K562 (cell line): ENCODE data around the gene BCAN.

Experiments used
- BRCA1 ChIP-seq, 2 experiments: fragments of 450-650 bp in 1 of 2; sonication (generic) in 1 of 2; formaldehyde crosslinking in 1 of 2; IDR thresholded peaks; 2 replicates each; pipeline versions ENCODE4 v1.5.0 to v1.6.1; 2017 to 2020; ENCODE audit warnings: mild to moderate bottlenecking in 1 of 2, missing genetic modification reagents in 1 of 2
- CBX5 ChIP-seq: IDR thresholded peaks from 2 replicates; pipeline ENCODE4 v1.6.1; 2014; ENCODE audit warnings: low read depth, borderline replicate concordance
- CREB1 ChIP-seq, 2 experiments: sonication (generic) in 1 of 2; formaldehyde crosslinking in 1 of 2; IDR thresholded peaks; 2 replicates each; pipeline versions ENCODE4 v1.6.1 to v1.8.0; 2012 to 2022; ENCODE audit warnings: inconsistent platforms in 1 of 2, mild to moderate bottlenecking in 1 of 2, missing genetic modification reagents in 1 of 2, moderate library complexity in 1 of 2
- NR4A1 ChIP-seq, 2 experiments: fragments of 250-450 bp in 1 of 2; fragments of 450-650 bp in 1 of 2; sonication (Bioruptor Pico) in 1 of 2; IDR thresholded peaks; 2 replicates each; pipeline versions ENCODE4 v1.4.0 to v1.6.1; 2016 to 2020; ENCODE audit warnings: mild to moderate bottlenecking in 2 of 2, missing compliant biosample characterization in 1 of 2, missing genetic modification characterization in 1 of 2, moderate library complexity in 1 of 2
- POLR2AphosphoS2 ChIP-seq: IDR thresholded peaks from 2 replicates; pipeline ENCODE4 v1.6.1; 2012; ENCODE audit warnings: low read length, improper control_type of control experiment
- POLR2AphosphoS5 ChIP-seq: IDR thresholded peaks from 2 replicates; pipeline ENCODE4 v1.6.1; 2011; ENCODE audit warnings: mild to moderate bottlenecking, low read depth, low read length, moderate library complexity; ENCODE audit not compliant: control insufficient read depth, insufficient read depth
- RBBP5 ChIP-seq: fragments of 200-600 bp; sonication (generic); IDR thresholded peaks from 2 replicates; pipeline ENCODE4 v1.6.1; 2012; ENCODE audit warnings: borderline replicate concordance, mild to moderate bottlenecking, low read length, control low read depth, inconsistent platforms; ENCODE audit not compliant: insufficient read depth, poor library complexity, severe bottlenecking
- TEAD4 ChIP-seq, 2 experiments: sonication (generic) in 1 of 2; formaldehyde crosslinking in 1 of 2; IDR thresholded peaks; 2 replicates each; pipeline versions ENCODE4 v1.6.1 to v1.8.0; 2012 to 2022; ENCODE audit warnings: borderline replicate concordance in 1 of 2, inconsistent platforms in 1 of 2, low read length in 1 of 2, mild to moderate bottlenecking in 1 of 2, missing genetic modification reagents in 1 of 2
- ZBTB7A ChIP-seq: IDR thresholded peaks from 2 replicates; pipeline ENCODE4 v1.6.1; 2011; ENCODE audit warnings: low read depth, mild to moderate bottlenecking, low read length, moderate library complexity, borderline replicate concordance; ENCODE audit not compliant: control insufficient read depth
- ZNF165 ChIP-seq: fragments of 250-450 bp; sonication (Bioruptor Pico); IDR thresholded peaks from 2 replicates; pipeline ENCODE4 v1.4.0; 2020; ENCODE audit warnings: borderline replicate concordance
- TF ChIP-seq, protein P1 (sequence below), 2 experiments: fragments of 450-650 bp; formaldehyde crosslinking in 1 of 2; IDR thresholded peaks; 2 replicates each; pipeline versions ENCODE4 v1.4.0 to v1.6.1; 2014 to 2020; ENCODE audit warnings: mild to moderate bottlenecking in 2 of 2, borderline replicate concordance in 1 of 2, low read depth in 1 of 2
- TF ChIP-seq, protein P2 (sequence below), 2 experiments: IDR thresholded peaks in 1 of 2; conservative IDR thresholded peaks in 1 of 2; 2 replicates each; pipeline ENCODE4 v1.6.1; 2016; ENCODE audit warnings: low read depth in 2 of 2, mild to moderate bottlenecking in 1 of 2, missing compliant biosample characterization in 1 of 2, missing genetic modification characterization in 1 of 2, moderate library complexity in 1 of 2
- TF ChIP-seq, protein P3 (sequence below): sonication (generic); formaldehyde crosslinking; IDR thresholded peaks from 2 replicates; pipeline ENCODE4 v1.8.1; 2023; ENCODE audit warnings: mild to moderate bottlenecking, missing genetic modification reagents
- TF ChIP-seq, protein P4 (sequence below): sonication (generic); formaldehyde crosslinking; IDR thresholded peaks from 2 replicates; pipeline ENCODE4 v1.8.0; 2022; ENCODE audit warnings: missing genetic modification reagents, mild to moderate bottlenecking, borderline replicate concordance

DNA sequence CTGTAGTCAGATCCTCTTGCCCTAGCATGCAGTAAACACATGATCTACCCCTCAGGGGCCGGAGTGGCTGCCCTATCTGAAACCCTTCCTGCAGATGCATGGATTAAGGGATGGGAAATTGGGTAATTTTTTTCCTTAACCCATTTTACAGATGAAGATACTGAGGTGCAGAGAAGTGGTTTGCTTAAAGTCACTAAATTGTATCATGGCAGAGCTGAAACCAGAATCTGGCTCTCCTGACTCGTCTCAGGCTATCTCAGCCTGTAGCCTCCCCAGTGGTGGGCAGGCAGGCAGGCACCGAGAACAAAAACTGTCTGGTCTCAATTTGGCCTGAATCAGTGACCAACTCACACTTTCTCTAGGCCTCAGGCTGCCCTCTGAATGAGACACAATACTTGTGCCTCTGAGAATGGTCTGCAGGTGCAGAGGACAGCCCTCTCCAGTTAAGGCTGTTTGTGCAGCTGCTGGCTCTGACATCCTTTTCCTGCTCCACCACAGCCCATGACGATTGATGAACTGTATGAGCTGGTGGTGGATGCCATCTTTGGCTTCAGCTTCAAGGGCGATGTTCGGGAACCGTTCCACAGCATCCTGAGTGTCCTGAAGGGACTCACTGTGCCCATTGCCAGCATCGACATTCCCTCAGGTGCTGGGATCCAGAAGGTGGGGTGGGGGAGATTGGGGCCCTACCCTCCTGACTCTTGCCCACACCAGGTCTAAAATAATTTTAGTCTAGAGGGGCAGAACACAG lies 48.8 kb upstream of the BCAN start:
- TF ChIP-seq NR4A1 (CRISPR knock-in tag; IDR thresholded peaks at IDR 0.05) = no peak
- no peak for TF ChIP-seq NR4A1 (tag; IDR thresholded peaks at IDR 0.05)
- no peak for TF ChIP-seq ZBTB7A
- TF ChIP-seq, protein P1, sequence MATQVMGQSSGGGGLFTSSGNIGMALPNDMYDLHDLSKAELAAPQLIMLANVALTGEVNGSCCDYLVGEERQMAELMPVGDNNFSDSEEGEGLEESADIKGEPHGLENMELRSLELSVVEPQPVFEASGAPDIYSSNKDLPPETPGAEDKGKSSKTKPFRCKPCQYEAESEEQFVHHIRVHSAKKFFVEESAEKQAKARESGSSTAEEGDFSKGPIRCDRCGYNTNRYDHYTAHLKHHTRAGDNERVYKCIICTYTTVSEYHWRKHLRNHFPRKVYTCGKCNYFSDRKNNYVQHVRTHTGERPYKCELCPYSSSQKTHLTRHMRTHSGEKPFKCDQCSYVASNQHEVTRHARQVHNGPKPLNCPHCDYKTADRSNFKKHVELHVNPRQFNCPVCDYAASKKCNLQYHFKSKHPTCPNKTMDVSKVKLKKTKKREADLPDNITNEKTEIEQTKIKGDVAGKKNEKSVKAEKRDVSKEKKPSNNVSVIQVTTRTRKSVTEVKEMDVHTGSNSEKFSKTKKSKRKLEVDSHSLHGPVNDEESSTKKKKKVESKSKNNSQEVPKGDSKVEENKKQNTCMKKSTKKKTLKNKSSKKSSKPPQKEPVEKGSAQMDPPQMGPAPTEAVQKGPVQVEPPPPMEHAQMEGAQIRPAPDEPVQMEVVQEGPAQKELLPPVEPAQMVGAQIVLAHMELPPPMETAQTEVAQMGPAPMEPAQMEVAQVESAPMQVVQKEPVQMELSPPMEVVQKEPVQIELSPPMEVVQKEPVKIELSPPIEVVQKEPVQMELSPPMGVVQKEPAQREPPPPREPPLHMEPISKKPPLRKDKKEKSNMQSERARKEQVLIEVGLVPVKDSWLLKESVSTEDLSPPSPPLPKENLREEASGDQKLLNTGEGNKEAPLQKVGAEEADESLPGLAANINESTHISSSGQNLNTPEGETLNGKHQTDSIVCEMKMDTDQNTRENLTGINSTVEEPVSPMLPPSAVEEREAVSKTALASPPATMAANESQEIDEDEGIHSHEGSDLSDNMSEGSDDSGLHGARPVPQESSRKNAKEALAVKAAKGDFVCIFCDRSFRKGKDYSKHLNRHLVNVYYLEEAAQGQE (IDR thresholded peaks at IDR 0.05; ENCODE audit: borderline replicate concordance) = no peak
- TF ChIP-seq, protein P1 (CRISPR knock-in tag; IDR thresholded peaks at IDR 0.05; ENCODE audit: low read depth) = no peak
- TF ChIP-seq, protein P2, sequence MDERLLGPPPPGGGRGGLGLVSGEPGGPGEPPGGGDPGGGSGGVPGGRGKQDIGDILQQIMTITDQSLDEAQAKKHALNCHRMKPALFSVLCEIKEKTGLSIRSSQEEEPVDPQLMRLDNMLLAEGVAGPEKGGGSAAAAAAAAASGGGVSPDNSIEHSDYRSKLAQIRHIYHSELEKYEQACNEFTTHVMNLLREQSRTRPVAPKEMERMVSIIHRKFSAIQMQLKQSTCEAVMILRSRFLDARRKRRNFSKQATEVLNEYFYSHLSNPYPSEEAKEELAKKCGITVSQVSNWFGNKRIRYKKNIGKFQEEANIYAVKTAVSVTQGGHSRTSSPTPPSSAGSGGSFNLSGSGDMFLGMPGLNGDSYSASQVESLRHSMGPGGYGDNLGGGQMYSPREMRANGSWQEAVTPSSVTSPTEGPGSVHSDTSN (CRISPR knock-in tag; IDR thresholded peaks at IDR 0.05; ENCODE audit: low read depth) = no peak
- TF ChIP-seq, protein P2 (tag; conservative IDR thresholded peaks at IDR 0.05; ENCODE audit: low read depth) = no peak
- TF ChIP-seq RBBP5 = no peak
- no peak for TF ChIP-seq CREB1 (IDR thresholded peaks at IDR 0.05)
- no peak for TF ChIP-seq CREB1 (CRISPR knock-in tag; IDR thresholded peaks at IDR 0.05)
- TF ChIP-seq, protein P3, sequence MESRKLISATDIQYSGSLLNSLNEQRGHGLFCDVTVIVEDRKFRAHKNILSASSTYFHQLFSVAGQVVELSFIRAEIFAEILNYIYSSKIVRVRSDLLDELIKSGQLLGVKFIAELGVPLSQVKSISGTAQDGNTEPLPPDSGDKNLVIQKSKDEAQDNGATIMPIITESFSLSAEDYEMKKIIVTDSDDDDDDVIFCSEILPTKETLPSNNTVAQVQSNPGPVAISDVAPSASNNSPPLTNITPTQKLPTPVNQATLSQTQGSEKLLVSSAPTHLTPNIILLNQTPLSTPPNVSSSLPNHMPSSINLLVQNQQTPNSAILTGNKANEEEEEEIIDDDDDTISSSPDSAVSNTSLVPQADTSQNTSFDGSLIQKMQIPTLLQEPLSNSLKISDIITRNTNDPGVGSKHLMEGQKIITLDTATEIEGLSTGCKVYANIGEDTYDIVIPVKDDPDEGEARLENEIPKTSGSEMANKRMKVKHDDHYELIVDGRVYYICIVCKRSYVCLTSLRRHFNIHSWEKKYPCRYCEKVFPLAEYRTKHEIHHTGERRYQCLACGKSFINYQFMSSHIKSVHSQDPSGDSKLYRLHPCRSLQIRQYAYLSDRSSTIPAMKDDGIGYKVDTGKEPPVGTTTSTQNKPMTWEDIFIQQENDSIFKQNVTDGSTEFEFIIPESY (CRISPR knock-in tag) = no peak
- TF ChIP-seq BRCA1 (IDR thresholded peaks at IDR 0.05) = no peak
- no peak for TF ChIP-seq BRCA1 (CRISPR knock-in tag; IDR thresholded peaks at IDR 0.05)
- TF ChIP-seq TEAD4 (IDR thresholded peaks at IDR 0.05; ENCODE audit: low read length) = no peak
- no peak for TF ChIP-seq TEAD4 (CRISPR knock-in tag; IDR thresholded peaks at IDR 0.05; ENCODE audit: borderline replicate concordance)
- TF ChIP-seq, protein P4, sequence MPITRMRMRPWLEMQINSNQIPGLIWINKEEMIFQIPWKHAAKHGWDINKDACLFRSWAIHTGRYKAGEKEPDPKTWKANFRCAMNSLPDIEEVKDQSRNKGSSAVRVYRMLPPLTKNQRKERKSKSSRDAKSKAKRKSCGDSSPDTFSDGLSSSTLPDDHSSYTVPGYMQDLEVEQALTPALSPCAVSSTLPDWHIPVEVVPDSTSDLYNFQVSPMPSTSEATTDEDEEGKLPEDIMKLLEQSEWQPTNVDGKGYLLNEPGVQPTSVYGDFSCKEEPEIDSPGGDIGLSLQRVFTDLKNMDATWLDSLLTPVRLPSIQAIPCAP (CRISPR knock-in tag) = no peak
- TF ChIP-seq POLR2AphosphoS2 = no peak; the same call in 1 of the 2 replicates
- no peak for TF ChIP-seq CBX5
- TF ChIP-seq ZNF165 = no peak
- no peak for TF ChIP-seq POLR2AphosphoS5
